Neural progenitor cell (in vitro differentiated cells): Measurements from ENCODE around the gene IFT20.

Experiments
- CTCF ChIP-seq: fragments of 200-600 bp; sonication (generic); IDR thresholded peaks from 2 replicates; pipeline ENCODE4 v1.5.1; 2017; ENCODE audit warnings: antibody characterized with exemption, mild to moderate bottlenecking
- EZH2 ChIP-seq: fragments of 200-600 bp; sonication (generic); IDR thresholded peaks from 2 replicates; pipeline ENCODE4 v1.6.1; 2017; ENCODE audit warnings: antibody characterized with exemption, mild to moderate bottlenecking, moderate library complexity
- EZH2phosphoT487 ChIP-seq: fragments of 200-600 bp; sonication (generic); IDR thresholded peaks from 2 replicates; pipeline ENCODE4 v1.6.1; 2017; ENCODE audit warnings: antibody characterized with exemption

DNA sequence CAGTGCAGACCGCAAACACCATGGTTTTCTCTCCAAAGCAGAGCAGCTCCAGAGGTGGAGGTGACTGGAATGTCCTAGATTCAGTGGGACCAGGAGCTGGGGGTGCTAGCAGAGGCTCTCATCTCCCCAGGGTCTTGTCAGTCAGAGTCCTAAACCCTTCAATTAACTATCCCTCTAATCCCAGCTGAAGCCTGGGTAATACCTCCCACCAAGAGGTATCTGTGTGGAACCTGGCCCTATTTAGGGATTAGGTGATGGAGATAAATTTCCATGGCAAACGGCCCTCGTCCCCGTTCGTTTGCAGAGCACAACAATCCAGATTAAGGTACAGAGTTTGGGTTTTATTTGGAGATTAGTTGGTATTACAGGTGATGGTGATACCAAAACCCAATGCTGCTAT, 27.9 kb upstream of the IFT20 start:
- no peak for TF ChIP-seq CTCF
- TF ChIP-seq EZH2 = no peak
- TF ChIP-seq EZH2phosphoT487 = no peak
